ENCODE measurements around the gene BTBD18.

The BTBD18 gene

GRCh38 chr11:57792060-57792541 lies 40.5 kb upstream of the BTBD18 start:
- no peak overlapping the region for H3K4me3 ChIP-seq (ENCODE audit: low read depth, low read length)
- no peak for TF ChIP-seq CTCF (IDR thresholded peaks at IDR 0.05; ENCODE audit: borderline replicate concordance, insufficient read depth, low read depth, low read length)

GRCh38 chr11:57791321-57792059 lies 39.9 kb upstream of the BTBD18 start:
- no peak for TF ChIP-seq CTCF (IDR thresholded peaks at IDR 0.05; ENCODE audit: borderline replicate concordance, insufficient read depth, low read depth, low read length)
- H3K4me3 ChIP-seq (ENCODE audit: low read depth, low read length): no peak overlapping the region

GRCh38 chr11:57788703-57789088 lies 37.1 kb upstream of the BTBD18 start:
- no peak overlapping the region for H3K4me3 ChIP-seq (ENCODE audit: low read depth, low read length)
- TF ChIP-seq CTCF (IDR thresholded peaks at IDR 0.05; ENCODE audit: borderline replicate concordance, insufficient read depth, low read depth, low read length): no peak

- no peak for TF ChIP-seq CTCF (IDR thresholded peaks at IDR 0.05; ENCODE audit: borderline replicate concordance, insufficient read depth, low read depth, low read length)
- H3K4me3 ChIP-seq (ENCODE audit: low read depth, low read length): no peak overlapping the region
Observed at GRCh38 chr11:57787920-57788702, 36.5 kb upstream of the BTBD18 start.

- TF ChIP-seq CTCF (IDR thresholded peaks at IDR 0.05; ENCODE audit: borderline replicate concordance, insufficient read depth, low read depth, low read length): no peak
- no peak overlapping the region for H3K4me3 ChIP-seq (ENCODE audit: low read depth, low read length)
Observed at GRCh38 chr11:57787006-57787604, 35.5 kb upstream of the BTBD18 start.

- H3K4me3 ChIP-seq (ENCODE audit: low read depth, low read length): no peak overlapping the region
- no peak for TF ChIP-seq CTCF (IDR thresholded peaks at IDR 0.05; ENCODE audit: borderline replicate concordance, insufficient read depth, low read depth, low read length)
Observed at GRCh38 chr11:57786436-57786835, 34.8 kb upstream of the BTBD18 start.
